Measurements from ENCODE around the gene PTGER3. TPM values are rescaled to one million over a fixed set of nuclear protein-coding genes. Genes with fewer than 3 reads are reported as not detected.

PTGER3 gene
- total RNA-seq: 0.22 TPM in 1 of 2 replicates, not detected in the other

DNA sequence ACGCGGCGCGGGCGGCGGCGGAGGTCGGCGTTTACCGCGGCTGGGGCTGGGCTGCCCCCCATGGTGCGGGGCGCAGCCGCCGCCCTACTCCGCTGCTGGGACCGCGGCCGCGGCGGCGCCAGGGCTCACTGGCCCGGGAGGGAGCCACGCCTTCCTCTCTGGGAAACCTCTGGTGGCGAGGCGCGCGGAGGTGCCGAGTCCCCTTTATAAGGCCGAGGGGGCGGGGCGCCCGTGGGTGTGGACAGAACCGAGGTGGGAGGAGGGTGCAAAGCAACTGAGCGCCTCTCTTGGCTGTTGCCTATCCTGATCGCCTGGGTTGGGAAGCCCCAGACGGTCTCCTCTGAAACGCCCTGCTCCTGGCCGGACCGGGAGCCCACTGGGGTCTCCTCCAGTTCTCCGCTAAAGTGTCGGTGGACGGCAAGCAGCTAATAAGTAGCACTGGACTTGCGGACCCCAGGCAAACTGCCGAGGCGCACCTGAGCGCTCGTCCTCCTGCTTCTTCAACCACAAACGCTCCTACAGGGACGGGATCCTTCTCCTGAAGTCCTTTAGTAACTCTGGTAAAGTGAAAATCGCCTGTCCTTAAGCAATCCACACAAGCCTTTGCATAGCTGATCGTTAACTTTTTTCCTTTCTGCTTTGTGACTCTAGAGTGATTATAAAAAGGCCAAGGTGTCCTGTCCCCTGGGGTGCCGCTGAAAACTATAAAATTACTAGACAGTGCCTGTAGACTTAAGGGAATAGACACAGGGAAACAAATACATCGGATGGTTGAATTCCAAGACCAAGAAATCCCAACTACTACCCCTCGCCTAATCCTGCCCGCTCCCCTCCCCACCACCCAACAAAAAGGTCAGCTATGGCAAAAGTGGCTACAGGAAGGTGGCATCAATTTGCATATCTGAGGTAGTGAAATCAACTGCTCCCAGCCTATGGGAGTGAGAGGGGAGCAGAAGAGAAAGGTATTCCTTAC, at the start of gene PTGER3:
PTGER3 (minus strand) TSS at position 182 of the 973 bp plus-strand sequence. CDS start 239 bp downstream, outside the sequence.
- intact Hi-C loops (cut with micrococcal nuclease): loop anchor here (1.0 kb wide), 1 partner anchor 33 kb away; the partner anchor contains the start of gene ZRANB2
- peak within 1 kb of the TSS; percentile 81 for H3K4me3 Mint-ChIP-seq
- CTCF ChIA-PET: no interaction called here
- H3K27me3 Mint-ChIP-seq: peaks cover 39% of the 10 kb centered on the region
- H3K36me3 Mint-ChIP-seq (ENCODE audit: low read depth): no peaks in the 10 kb centered on the region
- H3K9me3 Mint-ChIP-seq: no peaks in the 10 kb centered on the region
- POLR2A ChIA-PET: no interaction called here
- TF ChIP-seq, protein P1, sequence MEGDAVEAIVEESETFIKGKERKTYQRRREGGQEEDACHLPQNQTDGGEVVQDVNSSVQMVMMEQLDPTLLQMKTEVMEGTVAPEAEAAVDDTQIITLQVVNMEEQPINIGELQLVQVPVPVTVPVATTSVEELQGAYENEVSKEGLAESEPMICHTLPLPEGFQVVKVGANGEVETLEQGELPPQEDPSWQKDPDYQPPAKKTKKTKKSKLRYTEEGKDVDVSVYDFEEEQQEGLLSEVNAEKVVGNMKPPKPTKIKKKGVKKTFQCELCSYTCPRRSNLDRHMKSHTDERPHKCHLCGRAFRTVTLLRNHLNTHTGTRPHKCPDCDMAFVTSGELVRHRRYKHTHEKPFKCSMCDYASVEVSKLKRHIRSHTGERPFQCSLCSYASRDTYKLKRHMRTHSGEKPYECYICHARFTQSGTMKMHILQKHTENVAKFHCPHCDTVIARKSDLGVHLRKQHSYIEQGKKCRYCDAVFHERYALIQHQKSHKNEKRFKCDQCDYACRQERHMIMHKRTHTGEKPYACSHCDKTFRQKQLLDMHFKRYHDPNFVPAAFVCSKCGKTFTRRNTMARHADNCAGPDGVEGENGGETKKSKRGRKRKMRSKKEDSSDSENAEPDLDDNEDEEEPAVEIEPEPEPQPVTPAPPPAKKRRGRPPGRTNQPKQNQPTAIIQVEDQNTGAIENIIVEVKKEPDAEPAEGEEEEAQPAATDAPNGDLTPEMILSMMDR (IDR thresholded peaks at IDR 0.05): no peak
- DNase-seq (peak; percentile 39), ATAC-seq (ENCODE audit: low read depth) (peak; percentile 65)
- H3K27ac Mint-ChIP-seq: no peak within 1 kb of the TSS
- peaks cover 17% of the 10 kb centered on the region for H3K4me1 Mint-ChIP-seq

DNA sequence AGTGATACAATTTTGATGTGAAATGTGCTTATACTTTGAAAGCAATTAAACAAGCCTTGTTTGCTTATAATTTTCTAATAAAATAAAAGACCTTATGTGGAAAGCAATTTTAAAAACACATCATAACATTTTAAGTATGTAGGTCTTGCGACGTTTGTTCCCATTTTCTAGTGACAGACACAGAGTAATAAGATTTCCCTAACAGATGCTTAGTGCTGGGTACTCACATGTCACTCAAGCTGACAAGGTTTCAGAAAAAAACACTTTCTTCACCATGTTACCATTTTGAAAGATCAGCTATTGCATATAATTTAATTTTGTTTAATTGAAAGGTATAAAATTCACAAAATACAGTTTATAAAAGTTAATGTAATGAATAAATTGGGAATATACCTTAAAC, 47.3 kb upstream of the PTGER3 start:
- Mint-ChIP-seq H3K27ac (no peak overlapping the region), H3K4me1 (no peaks in the 10 kb centered on the region), H3K36me3 (ENCODE audit: low read depth) (no peaks in the 10 kb centered on the region), H3K4me3 (no peak overlapping the region), H3K27me3 (peaks cover 7% of the 10 kb centered on the region), H3K9me3 (no peaks in the 10 kb centered on the region)
- CTCF ChIA-PET: no interaction called here
- intact Hi-C loops (cut with micrococcal nuclease): loop anchor here (5.0 kb wide), 1 partner anchor 942 kb away; no protein-coding TSS in a partner anchor
- no peak for DNase-seq
- POLR2A ChIA-PET: no interaction called here
- TF ChIP-seq, protein P1 (IDR thresholded peaks at IDR 0.05): no peak
- ATAC-seq (ENCODE audit: low read depth): no peak

DNA sequence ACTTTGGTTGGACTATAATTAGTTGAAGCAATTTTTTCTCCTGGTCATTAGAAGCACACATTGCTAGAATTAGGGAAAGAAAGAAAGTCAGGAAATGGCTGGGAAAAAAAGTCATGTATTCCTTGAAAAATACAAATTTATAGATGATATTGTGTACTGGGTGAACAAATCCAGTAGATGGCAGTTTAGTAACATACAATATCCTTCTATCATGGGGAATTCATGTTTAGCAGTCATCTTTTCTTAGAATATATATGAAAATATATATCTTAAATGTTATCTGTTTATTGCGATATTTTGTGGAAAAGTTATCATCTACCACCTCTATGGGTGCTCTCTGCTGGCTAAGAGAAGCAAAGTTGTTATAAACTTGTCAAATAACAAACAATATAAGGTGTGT, 46.3 kb upstream of the PTGER3 start:
- Mint-ChIP-seq H3K36me3 (ENCODE audit: low read depth) (no peaks in the 10 kb centered on the region), H3K27me3 (peaks cover 9% of the 10 kb centered on the region), H3K9me3 (no peaks in the 10 kb centered on the region), H3K27ac (no peak overlapping the region), H3K4me3 (no peak overlapping the region), H3K4me1 (no peaks in the 10 kb centered on the region)
- TF ChIP-seq, protein P1 (IDR thresholded peaks at IDR 0.05): no peak
- intact Hi-C loops (cut with micrococcal nuclease): loop anchor here (5.0 kb wide), 1 partner anchor 943 kb away; no protein-coding TSS in a partner anchor
- ChIA-PET CTCF (no interaction called here), POLR2A (no interaction called here)
- ATAC-seq (ENCODE audit: low read depth) (no peak), DNase-seq (no peak)

DNA sequence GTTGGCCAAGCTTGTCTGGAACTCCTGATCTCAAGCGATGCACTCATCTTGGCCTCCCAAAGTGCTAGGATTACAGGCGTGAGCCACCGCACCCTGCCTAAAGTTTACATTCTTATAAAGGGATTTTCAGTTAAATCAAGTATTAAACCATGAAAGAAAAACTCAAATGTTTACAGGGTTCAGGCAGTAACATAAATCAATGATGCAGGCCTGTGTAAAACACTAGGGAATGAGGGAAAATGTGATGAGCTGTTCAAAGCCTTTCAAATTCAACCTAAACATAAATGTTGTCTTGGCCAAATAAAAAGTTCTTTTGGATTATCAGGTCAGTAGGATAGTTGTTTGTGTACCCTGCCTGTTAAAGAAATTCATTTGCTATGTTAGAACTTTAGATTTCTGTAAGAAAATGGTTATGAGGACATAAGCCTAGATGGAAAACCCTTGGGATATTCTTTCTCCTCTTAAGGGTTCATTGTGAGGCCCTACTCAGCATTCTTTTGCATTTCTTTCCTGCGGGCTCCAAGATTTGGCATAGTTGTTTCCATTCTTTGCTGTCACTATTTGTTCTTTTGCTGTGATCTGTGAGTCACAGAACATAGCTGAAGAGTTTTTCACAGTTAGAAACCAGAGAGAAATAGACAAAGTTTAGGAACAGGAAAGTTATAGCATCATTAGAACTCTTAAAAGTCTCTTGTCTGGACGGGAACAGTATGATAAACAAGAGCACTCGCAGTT, 42.1 kb upstream of the PTGER3 start:
- peaks cover 18% of the 10 kb centered on the region for H3K27me3 Mint-ChIP-seq
- ChIA-PET CTCF (no interaction called here), POLR2A (no interaction called here)
- no peaks in the 10 kb centered on the region for H3K36me3 Mint-ChIP-seq (ENCODE audit: low read depth)
- TF ChIP-seq, protein P1 (IDR thresholded peaks at IDR 0.05): no peak
- no peaks in the 10 kb centered on the region for H3K4me1 Mint-ChIP-seq
- DNase-seq (no peak), ATAC-seq (ENCODE audit: low read depth) (no peak)
- H3K9me3 Mint-ChIP-seq: no peaks in the 10 kb centered on the region
- no peak overlapping the region for H3K27ac Mint-ChIP-seq
- H3K4me3 Mint-ChIP-seq: no peak overlapping the region
- intact Hi-C loops (cut with micrococcal nuclease): loop anchor here (5.0 kb wide), 1 partner anchor 948 kb away; no protein-coding TSS in a partner anchor
